Loucy (cell line): Measurements from ENCODE around the gene MRPS34.

Experiments used
- H2AFZ ChIP-seq: fragments of 200-600 bp; sonication (generic); 2 replicates; pipeline ENCODE4 v1.6.0; 2016; ENCODE audit warnings: antibody characterized with exemption, mild to moderate bottlenecking, low read length, moderate library complexity
- H3F3A ChIP-seq: fragments of 200-600 bp; 2 replicates; pipeline ENCODE4 v1.6.0; 2016; ENCODE audit warnings: antibody characterized with exemption, low read depth, mild to moderate bottlenecking
- H3K27me3 ChIP-seq: fragments of 200-600 bp; sonication (generic); 2 replicates; pipeline ENCODE4 v1.6.1; 2014; ENCODE audit warnings: low read length, mild to moderate bottlenecking; ENCODE audit not compliant: insufficient read depth, poor library complexity, severe bottlenecking
- H3K36me3 ChIP-seq: fragments of 200-600 bp; sonication (generic); 2 replicates; pipeline ENCODE4 v1.6.1; 2016; ENCODE audit warnings: low read length; ENCODE audit not compliant: insufficient read depth
- H3K4me1 ChIP-seq: fragments of 200-600 bp; sonication (generic); 2 replicates; pipeline ENCODE4 v1.5.1; 2014; ENCODE audit warnings: low read length, mild to moderate bottlenecking; ENCODE audit not compliant: insufficient read depth, poor library complexity, severe bottlenecking
- H3K4me2 ChIP-seq: fragments of 200-600 bp; sonication (generic); 2 replicates; pipeline ENCODE4 v1.6.0; 2014; ENCODE audit warnings: antibody characterized with exemption, low read length, low read depth, mild to moderate bottlenecking; ENCODE audit not compliant: poor library complexity, severe bottlenecking
- H3K4me3 ChIP-seq: fragments of 200-600 bp; sonication (generic); 2 replicates; pipeline ENCODE4 v1.5.1; 2014; ENCODE audit warnings: low read length, mild to moderate bottlenecking, mixed read lengths; ENCODE audit not compliant: poor library complexity, severe bottlenecking
- H3K79me2 ChIP-seq: fragments of 200-600 bp; sonication (generic); 2 replicates; pipeline ENCODE4 v1.6.1; 2014; ENCODE audit warnings: low read length; ENCODE audit not compliant: insufficient read depth
- H3K9ac ChIP-seq: fragments of 200-600 bp; sonication (generic); 2 replicates; pipeline ENCODE4 v1.6.0; 2014; ENCODE audit warnings: mild to moderate bottlenecking, low read depth, low read length, moderate library complexity; ENCODE audit not compliant: poor library complexity, severe bottlenecking
- H3K9me2 ChIP-seq: fragments of 200-600 bp; sonication (generic); replicated peaks from 2 replicates; pipeline ENCODE4 v1.6.1; 2016; ENCODE audit warnings: low read depth, low read length, mixed read lengths
- H3K9me3 ChIP-seq: fragments of 200-600 bp; sonication (generic); 2 replicates; pipeline ENCODE4 v1.6.1; 2014; ENCODE audit warnings: mild to moderate bottlenecking, antibody characterized with exemption, low read length, low read depth; ENCODE audit not compliant: insufficient read depth
- H4K20me1 ChIP-seq: fragments of 200-600 bp; sonication (generic); 2 replicates; pipeline ENCODE4 v1.6.0; 2014; ENCODE audit warnings: antibody characterized with exemption, low read length, mild to moderate bottlenecking; ENCODE audit not compliant: insufficient read depth, poor library complexity, severe bottlenecking
- CTCF ChIP-seq: fragments of 200-600 bp; sonication (generic); conservative IDR thresholded peaks from 2 replicates; pipeline ENCODE4 v1.5.1; 2014; ENCODE audit warnings: mild to moderate bottlenecking, antibody characterized with exemption, low read length
- EZH2phosphoT487 ChIP-seq: fragments of 200-600 bp; IDR thresholded peaks from 2 replicates; pipeline ENCODE4 v1.6.1; 2018; ENCODE audit warnings: antibody characterized with exemption, mild to moderate bottlenecking, moderate library complexity, borderline replicate concordance

The MRPS34 gene

GRCh38 chr16:1766231-1766630, 6.7 kb downstream of the MRPS34 start:
- TF ChIP-seq EZH2phosphoT487 (no peak), CTCF (no peak)
- Histone ChIP-seq H3K4me3 (no peak overlapping the region), H3K4me2 (no peak overlapping the region), H3K9ac (no peak overlapping the region), H3K79me2 (no peaks in the 10 kb centered on the region; the same call in 1 of the 2 replicates), H3K36me3 (no peaks in the 10 kb centered on the region), H4K20me1 (no peaks in the 10 kb centered on the region), H3F3A (no peaks in the 10 kb centered on the region), H3K9me3 (no peaks in the 10 kb centered on the region), H3K4me1 (no peaks in the 10 kb centered on the region), H3K27me3 (no peaks in the 10 kb centered on the region), H2AFZ (no peak overlapping the region), H3K9me2 (no peaks in the 10 kb centered on the region)

- no peak for TF ChIP-seq EZH2phosphoT487
- TF ChIP-seq CTCF, result no peak
- Histone ChIP-seq H3K36me3 (no peaks in the 10 kb centered on the region), H4K20me1 (no peaks in the 10 kb centered on the region), H3K9me2 (no peaks in the 10 kb centered on the region), H3K27me3 (no peaks in the 10 kb centered on the region), H3K4me2 (no peak overlapping the region), H3K79me2 (no peaks in the 10 kb centered on the region; the same call in 1 of the 2 replicates), H2AFZ (no peak overlapping the region), H3K4me1 (no peaks in the 10 kb centered on the region), H3K9ac (no peak overlapping the region), H3K4me3 (no peak overlapping the region), H3F3A (no peaks in the 10 kb centered on the region), H3K9me3 (no peaks in the 10 kb centered on the region)
These were observed 7.1 kb downstream of the MRPS34 start for GRCh38 chr16:1765826-1766225.

GRCh38 chr16:1764971-1765370, 8.0 kb downstream of the MRPS34 start:
- Histone ChIP-seq H3K36me3 (no peaks in the 10 kb centered on the region), H3K9ac (no peak overlapping the region), H2AFZ (no peak overlapping the region), H3K27me3 (no peaks in the 10 kb centered on the region), H3K4me2 (no peak overlapping the region), H3K9me3 (no peaks in the 10 kb centered on the region), H4K20me1 (no peaks in the 10 kb centered on the region), H3K9me2 (no peaks in the 10 kb centered on the region), H3F3A (no peaks in the 10 kb centered on the region), H3K79me2 (no peaks in the 10 kb centered on the region), H3K4me3 (no peak overlapping the region), H3K4me1 (no peaks in the 10 kb centered on the region)
- TF ChIP-seq CTCF (no peak), EZH2phosphoT487 (no peak)
